ENCODE measurements around the gene MALRD1.

MALRD1 gene

GRCh38 chr10:19231034-19231433 lies 182.4 kb downstream of the MALRD1 start:
- no peak for DNase-seq

- no peak for DNase-seq
Measured at GRCh38 chr10:19245889-19246752, 197.5 kb downstream of the MALRD1 start.

DNA sequence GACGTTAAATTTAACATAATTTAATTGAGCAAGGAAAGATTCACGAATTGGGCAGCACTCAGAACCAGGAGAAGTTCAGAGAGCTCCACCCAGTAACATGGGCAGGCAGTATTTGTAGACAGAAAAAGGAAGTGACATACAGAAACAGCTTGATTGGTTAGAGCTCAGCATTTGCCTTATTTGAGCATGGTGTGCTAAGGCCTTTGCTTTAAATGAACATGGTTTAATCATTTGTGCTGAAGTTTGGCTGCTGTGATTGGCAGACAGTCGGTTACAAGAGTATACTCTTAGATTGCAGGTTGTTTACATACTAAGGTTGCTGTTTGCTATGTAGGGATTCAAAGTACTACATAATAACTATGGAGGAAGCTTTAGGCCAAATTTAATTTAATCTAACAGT lies 199.2 kb downstream of the MALRD1 start:
- DNase-seq = no peak

DNA sequence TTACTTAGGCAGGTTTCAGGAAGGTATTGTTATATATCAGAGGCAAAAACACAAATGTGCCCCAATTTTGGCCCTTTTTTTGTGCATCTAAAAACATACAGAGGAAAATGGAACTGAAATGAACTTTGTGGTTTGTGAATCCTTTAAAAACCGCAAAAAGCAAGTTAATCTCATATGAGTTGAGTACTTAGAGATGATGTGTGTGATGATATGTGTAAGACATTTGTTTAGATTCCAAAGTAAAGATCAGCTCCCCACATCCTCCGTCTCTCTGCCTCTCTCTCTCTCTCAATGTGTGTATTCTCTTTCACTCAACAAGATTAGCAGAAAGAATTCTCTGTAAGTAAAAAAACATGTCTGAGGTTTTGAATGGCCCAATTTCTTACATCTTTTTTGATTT lies 201.9 kb downstream of the MALRD1 start:
- DNase-seq = no peak

DNA sequence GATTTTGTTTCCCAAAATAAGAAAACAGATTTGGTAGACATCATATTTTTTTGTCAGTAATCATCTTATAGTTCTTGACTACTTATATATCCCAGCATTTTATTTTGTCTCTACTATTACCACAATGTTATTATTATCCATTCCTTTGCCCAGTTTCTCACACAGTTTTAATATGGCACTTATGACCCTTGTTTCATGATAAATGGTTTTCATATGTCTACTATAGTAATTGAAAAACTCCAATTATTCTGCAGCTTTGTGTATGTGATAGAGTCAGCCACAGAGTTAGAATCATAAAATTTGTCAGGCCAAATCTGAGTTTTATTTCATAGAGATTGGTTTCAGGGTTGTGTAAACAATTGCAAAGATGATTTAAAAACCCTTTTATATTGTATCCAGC lies 203.9 kb downstream of the MALRD1 start:
- DNase-seq = no peak

GRCh38 chr10:19256331-19256730 lies 207.7 kb downstream of the MALRD1 start:
- no peak for DNase-seq

DNA sequence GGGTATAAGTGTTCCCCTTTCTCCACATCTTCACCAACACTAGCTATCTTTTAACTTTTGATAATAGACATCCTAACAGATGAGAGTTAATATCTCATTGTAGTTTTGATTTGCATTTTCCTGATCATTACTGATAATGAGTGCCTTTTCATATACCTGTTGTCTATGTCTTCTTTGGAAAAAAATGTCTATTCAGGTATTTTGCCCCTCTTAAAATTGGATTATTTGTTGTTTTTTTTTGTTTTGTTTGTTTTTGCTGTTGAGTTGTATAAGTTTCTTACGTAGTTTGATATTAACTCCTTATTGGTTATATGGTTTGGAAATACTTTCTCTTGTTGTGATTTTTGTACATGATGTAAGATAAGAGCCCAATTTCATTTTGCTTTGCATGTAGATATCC lies 214.7 kb downstream of the MALRD1 start:
- DNase-seq = no peak

DNA sequence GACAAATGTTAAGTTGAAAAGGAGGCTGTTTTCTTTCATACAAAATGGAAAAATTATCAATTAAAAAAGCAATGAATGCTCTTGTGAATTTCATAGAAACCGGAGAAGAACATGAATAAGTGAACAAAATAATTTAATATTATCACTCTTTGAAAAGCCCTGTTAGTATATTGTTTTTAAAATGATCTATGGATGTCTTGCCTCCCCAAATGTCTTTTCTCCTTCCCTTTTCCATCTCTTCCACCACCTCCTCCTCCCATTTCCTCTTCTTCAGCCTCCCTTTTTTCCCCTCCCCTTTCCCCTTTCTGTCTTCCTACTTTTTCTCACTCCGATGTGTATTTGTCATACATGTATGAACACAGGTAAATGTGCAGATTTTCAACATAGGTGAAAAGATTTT lies 234.7 kb downstream of the MALRD1 start:
- no peak for DNase-seq

DNA sequence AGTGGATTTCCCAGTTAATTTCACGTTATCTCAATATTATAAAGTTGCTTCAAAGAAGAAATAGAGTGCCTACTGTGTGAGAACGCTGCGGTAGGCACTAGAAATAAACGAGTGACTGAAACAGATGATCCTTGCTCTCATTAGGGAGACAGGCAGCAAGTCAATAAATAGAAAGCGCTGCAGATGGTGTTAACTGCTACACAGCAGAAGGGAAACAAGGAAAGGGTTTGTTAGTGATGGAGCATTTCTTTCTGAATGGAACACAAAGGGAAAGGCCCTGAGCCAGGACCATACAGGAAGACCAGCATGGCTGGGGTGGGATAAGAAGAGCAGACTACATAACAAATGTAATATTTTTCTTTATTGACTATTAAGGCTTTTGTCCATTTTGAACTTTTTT lies 235.2 kb downstream of the MALRD1 start:
- no peak for DNase-seq

DNA sequence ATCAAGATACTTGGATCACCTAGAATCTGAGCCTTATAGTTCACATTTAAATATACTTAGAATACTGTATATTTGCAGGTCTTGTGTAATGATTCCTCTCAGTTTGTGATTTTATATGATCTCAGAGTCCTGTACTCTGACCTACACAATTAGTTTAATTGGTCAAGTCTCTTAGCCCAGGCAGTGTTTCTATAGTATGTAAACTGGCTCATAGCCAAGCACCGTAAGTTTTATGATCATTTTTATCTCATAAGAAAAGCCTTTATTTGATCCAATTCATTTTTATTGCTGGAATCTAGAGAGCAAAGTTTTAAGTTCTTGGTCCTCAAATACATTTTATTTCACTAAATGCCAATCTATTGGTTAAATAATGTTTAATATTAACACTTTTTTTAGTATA lies 242.2 kb downstream of the MALRD1 start:
- DNase-seq = no peak

GRCh38 chr10:19294233-19294632 lies 245.6 kb downstream of the MALRD1 start:
- DNase-seq = no peak

DNA sequence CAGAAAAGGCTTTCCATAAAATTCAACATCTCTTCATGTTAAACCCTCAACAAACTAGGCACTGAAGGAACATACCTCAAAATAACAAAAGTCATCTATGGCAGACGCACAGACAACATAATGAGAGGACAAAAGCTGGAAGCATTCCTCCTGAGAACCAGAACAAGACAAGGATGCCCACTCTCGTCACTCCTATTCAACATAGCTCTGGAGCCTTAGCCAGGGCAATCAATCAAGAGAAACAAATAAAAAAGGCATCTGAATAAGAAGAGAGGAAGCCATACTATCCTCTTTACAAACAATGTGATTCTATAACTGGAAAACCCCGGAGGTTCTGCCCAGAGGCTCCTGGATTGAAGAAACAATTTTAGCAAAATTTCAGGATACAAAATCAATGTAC lies 251.0 kb downstream of the MALRD1 start:
- no peak for DNase-seq

GRCh38 chr10:19302117-19302516 lies 253.5 kb downstream of the MALRD1 start:
- no peak for DNase-seq

DNA sequence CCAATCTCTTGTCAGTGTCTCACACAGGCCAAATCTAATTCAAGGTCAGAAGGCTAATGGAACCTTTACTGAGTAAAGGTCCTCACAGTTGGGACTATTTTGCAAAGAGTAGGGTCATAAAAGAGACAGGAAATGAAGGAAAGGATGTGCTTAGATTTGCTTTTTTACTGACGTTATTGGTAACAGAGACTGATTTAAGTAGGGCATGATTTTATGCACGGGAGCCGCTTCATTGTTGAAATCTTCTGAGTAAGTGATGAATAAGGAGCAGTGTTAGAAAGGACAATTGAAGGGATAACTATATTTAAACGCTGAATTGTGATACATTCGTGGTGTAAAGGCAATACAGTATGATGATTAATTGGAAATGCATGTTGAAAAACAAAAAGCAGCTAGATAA lies 261.5 kb downstream of the MALRD1 start:
- no peak for DNase-seq

DNA sequence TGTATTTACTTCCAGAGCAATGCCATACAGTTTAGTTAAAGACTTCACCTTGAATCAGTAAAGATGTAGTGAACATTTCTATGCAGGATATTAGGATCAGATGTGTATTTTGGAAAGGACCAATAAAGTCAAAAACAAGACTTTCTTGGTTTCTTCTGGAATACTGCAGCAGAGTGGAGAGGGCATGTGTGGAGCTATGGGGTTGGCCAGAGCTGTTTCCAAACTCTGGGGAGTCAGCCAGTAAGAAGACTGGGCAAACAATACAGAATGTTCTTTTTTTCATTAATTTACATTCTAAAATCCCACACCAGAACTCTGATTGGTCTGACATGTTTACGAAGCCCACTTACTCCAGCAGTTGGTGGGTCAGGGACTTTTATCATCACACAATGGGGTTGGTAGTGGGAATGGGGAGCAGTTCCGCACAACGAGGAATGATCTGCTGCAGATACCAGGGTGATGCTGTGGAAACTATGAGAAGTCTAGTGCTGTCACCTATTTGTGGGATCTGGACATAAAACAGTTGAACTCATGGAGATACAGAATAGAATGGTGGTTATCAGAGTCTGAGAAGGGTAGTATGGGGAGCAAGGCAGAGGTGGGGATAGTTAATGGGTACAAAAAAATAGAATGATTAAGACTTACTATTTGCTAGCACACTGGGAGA lies 267.7 kb downstream of the MALRD1 start:
- no peak for DNase-seq

GRCh38 chr10:19317952-19318351 lies 269.4 kb downstream of the MALRD1 start:
- DNase-seq = no peak

GRCh38 chr10:19325581-19325980 lies 277.0 kb downstream of the MALRD1 start:
- DNase-seq = no peak

GRCh38 chr10:19328582-19328981 lies 280.0 kb downstream of the MALRD1 start:
- no peak for DNase-seq

DNA sequence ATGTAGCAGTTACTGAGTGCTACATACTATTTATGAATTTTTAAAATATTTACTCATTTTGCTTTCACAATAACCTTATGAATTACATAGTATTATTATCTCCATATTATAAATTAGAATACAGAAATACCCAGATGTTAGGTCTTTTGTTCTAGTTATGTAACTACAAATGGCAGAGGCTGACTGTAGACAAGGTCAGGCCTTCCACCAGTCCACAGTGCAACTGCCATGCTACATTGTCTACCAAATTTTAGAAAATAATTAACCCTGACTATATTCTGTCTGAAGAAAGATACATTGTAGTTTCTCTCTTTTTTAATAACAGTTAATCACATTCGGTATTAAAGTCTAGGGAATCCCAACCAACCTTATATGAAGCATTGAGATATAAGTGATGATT lies 280.9 kb downstream of the MALRD1 start:
- no peak for DNase-seq

DNA sequence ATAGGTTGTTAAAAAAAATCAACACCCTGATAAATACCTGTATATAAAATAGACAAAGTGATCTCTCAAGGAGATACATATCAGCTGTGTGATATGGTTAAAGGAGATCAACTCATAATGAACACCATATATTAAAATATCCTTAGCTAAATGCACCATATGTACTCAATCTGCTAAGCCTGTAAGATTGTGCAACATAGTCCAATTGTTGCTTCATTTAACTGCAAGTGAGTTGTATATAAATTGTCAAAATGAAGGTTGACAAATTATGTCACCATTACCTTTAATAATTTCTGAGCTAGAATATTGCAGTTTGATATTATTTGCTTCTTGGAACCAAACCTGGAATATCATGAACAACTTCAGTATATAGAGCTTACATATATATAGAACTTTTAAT lies 283.7 kb downstream of the MALRD1 start:
- no peak for DNase-seq

DNA sequence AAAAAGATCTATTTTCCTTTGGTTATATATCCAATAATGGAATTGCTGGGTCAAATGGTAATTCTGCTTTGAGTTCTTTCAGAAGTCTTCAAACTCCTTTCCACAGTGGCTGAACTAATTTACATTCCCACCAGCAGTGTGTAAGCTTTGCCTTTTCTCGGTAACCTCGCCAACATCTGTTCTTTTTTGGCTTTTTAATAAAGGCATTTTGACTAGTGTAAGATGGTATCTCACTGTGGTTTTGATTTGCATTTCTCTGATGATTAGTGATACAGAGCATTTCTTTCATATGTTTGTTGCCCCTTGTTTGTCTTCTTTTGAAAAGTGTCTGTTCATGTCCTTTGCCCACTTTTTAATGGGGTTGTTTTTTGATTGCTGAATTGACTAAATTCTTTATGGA lies 285.0 kb downstream of the MALRD1 start:
- DNase-seq = no peak

DNA sequence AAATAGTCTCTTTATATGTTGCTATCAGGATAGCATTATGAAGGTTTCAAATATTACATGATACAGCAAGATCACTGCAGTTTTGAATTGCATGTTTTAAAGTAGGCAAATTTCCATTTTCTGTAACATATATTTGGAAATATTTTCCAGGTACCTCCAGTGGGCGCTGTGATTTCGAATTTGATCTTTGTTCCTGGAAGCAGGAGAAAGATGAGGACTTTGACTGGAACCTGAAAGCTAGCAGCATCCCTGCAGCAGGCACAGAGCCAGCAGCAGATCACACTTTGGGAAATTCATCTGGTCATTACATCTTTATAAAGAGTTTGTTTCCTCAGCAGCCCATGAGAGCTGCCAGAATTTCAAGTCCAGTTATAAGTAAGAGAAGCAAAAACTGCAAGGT lies 299.0 kb downstream of the MALRD1 start:
- DNase-seq = no peak

GRCh38 chr10:19367176-19367575 lies 318.6 kb downstream of the MALRD1 start:
- no peak for DNase-seq

DNA sequence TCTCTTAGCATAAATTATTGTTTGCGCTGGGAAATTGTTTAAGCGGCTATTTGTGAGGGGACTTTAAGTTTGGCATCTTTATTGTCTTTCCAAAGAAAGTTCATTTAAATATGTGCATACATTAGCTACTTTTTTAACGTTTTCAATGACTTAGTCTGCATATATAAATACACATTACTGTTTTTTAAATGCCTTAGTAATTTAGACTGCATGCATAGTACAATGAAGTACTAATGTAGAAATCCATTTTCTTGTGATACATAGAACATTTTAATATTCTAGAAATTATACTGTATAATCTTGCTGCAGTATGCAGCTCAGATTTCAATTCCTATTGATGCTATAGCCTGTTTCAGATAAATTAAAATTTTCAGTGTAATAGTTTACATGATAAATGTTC lies 325.4 kb downstream of the MALRD1 start:
- DNase-seq = no peak
